Adipocyte (in vitro differentiated cells): ENCODE measurements around the gene TMPRSS6.
"Not testable (repeated sequence)": the region's sequence is repeated elsewhere in the genome, so short reads cannot be mapped to it uniquely, and the experiment has no call there.

Experiments used
- DNase-seq: peaks from one replicate; pipeline ENCODE4 v3.0.0-alpha.2; 2015; ENCODE audit warnings: low read depth
- H3K27me3 ChIP-seq: replicated peaks from 2 replicates; pipeline ENCODE4 v1.7.0; 2013; ENCODE audit warnings: mild to moderate bottlenecking, low read length, moderate library complexity; ENCODE audit not compliant: control insufficient read depth, insufficient read depth
- H3K36me3 ChIP-seq: 2 replicates; pipeline ENCODE4 v1.7.0; 2013; ENCODE audit warnings: low read length, mild to moderate bottlenecking, moderate library complexity; ENCODE audit not compliant: control insufficient read depth, insufficient read depth, severe bottlenecking
- H3K4me1 ChIP-seq: 2 replicates; pipeline ENCODE4 v1.7.0; 2013; ENCODE audit warnings: mild to moderate bottlenecking, low read length, moderate library complexity; ENCODE audit not compliant: control insufficient read depth, insufficient read depth
- H3K4me3 ChIP-seq: 2 replicates; pipeline ENCODE4 v1.7.0; 2013; ENCODE audit warnings: mild to moderate bottlenecking, low read length, moderate library complexity
- H3K9ac ChIP-seq: 2 replicates; pipeline ENCODE4 v1.7.0; 2013; ENCODE audit warnings: mild to moderate bottlenecking, low read length, moderate library complexity
- H3K9me3 ChIP-seq: 2 replicates; pipeline ENCODE4 v1.7.0; 2013; ENCODE audit warnings: mild to moderate bottlenecking, low read length, moderate library complexity; ENCODE audit not compliant: control insufficient read depth

The TMPRSS6 gene

DNA sequence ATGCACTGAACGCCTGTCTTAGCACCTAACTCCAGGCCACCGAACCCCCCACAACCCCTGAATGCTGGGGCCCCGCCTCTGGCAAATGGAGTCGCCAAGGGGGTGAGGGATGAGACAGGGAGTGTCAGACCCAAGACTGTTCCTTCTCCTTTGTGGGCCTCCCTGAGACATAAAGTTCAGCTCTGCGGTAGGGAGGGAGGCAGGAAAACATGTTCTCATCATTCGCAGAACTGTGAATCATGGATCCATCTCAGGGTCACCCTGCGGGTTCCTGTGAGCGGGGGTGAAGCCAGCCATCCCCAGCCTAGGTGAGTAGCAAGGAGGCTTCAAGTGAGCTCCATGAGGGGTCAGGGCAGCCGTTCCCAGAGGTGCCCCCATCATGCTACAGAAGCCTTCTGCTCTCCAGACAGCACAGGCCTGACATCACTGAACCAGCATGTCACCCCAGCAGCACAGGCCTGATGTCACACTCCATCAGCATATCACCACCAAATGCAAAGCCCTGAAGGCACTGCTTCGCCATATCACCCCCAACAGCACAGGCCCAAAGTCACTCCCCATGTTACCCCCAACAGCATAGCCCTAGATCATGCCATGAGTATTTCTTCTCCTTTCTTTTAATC is 27.2 kb downstream of the TMPRSS6 start:
- Histone ChIP-seq H3K9ac (no peak overlapping the region), H3K4me1 (no peaks in the 10 kb centered on the region), H3K4me3 (no peak overlapping the region), H3K36me3 (no peaks in the 10 kb centered on the region), H3K9me3 (peaks cover 3% of the 10 kb centered on the region), H3K27me3 (peaks cover 45% of the 10 kb centered on the region)
- no peak for DNase-seq

DNA sequence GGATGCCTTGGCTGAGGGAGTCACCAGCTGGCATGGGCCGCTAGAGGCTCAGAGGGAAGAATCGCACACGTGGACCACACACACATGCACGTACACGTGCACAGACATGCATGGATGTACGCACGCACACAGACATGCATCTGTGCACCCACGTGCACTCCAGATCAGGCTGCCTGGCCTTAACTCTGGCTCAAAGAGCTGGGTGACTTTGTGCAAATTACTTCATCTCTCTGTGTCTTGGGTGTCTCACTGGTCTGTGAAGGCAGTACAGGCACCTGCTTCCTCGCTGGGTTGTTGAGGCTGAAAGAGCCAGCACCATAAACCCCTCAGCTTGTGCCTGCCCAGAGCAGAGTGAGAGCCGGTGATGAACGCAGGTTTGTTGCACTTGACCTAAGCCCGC is 28.7 kb downstream of the TMPRSS6 start:
- DNase-seq: no peak
- H3K27me3 ChIP-seq: peaks cover 59% of the 10 kb centered on the region
- no peak overlapping the region for H3K4me3 ChIP-seq
- no peaks in the 10 kb centered on the region for H3K36me3 ChIP-seq
- no peaks in the 10 kb centered on the region for H3K4me1 ChIP-seq
- peaks cover 3% of the 10 kb centered on the region for H3K9me3 ChIP-seq
- no peak overlapping the region for H3K9ac ChIP-seq

GRCh38 chr22:37080438-37080837 is 29.1 kb downstream of the TMPRSS6 start:
- peaks cover 59% of the 10 kb centered on the region for H3K27me3 ChIP-seq
- H3K9ac ChIP-seq: no peak overlapping the region
- no peak for DNase-seq
- H3K9me3 ChIP-seq: peaks cover 3% of the 10 kb centered on the region
- no peaks in the 10 kb centered on the region for H3K4me1 ChIP-seq
- H3K36me3 ChIP-seq: no peaks in the 10 kb centered on the region
- H3K4me3 ChIP-seq: no peak overlapping the region

DNA sequence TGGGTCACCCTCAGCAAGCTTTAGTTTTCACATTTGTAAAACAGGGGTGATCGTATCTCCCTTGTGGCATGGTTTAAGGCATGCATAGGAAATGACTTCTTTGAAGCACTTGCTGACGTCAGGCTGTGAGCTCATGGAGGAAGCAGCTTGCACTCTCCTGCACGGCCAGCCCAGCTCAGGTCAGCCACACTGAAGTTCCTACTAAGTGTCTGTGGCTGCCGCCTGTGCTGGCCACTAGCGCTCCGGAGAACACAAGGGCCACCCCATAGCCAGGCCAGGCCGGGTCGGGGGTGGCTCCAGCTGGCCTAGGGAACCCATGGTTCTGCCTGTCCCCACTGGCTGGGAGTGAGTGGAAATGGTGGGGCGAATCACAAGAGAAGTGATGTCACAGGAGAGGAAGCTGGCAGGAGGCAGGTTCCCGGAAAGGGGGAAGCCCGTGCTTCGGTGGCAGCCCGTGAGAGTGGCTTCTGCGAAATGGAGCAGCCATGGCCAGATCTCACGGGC is 29.8 kb downstream of the TMPRSS6 start:
- Histone ChIP-seq H3K4me1 (no peaks in the 10 kb centered on the region), H3K27me3 (peaks cover 55% of the 10 kb centered on the region), H3K9ac (no peak overlapping the region), H3K36me3 (no peaks in the 10 kb centered on the region), H3K9me3 (no peaks in the 10 kb centered on the region), H3K4me3 (no peak overlapping the region)
- DNase-seq: peak; percentile 12

GRCh38 chr22:37079158-37079557 is 30.4 kb downstream of the TMPRSS6 start:
- no peak overlapping the region for H3K4me3 ChIP-seq
- no peaks in the 10 kb centered on the region for H3K4me1 ChIP-seq
- H3K9me3 ChIP-seq: no peaks in the 10 kb centered on the region
- DNase-seq: no peak
- H3K9ac ChIP-seq: no peak overlapping the region
- peaks cover 56% of the 10 kb centered on the region for H3K27me3 ChIP-seq
- H3K36me3 ChIP-seq: no peaks in the 10 kb centered on the region

DNA sequence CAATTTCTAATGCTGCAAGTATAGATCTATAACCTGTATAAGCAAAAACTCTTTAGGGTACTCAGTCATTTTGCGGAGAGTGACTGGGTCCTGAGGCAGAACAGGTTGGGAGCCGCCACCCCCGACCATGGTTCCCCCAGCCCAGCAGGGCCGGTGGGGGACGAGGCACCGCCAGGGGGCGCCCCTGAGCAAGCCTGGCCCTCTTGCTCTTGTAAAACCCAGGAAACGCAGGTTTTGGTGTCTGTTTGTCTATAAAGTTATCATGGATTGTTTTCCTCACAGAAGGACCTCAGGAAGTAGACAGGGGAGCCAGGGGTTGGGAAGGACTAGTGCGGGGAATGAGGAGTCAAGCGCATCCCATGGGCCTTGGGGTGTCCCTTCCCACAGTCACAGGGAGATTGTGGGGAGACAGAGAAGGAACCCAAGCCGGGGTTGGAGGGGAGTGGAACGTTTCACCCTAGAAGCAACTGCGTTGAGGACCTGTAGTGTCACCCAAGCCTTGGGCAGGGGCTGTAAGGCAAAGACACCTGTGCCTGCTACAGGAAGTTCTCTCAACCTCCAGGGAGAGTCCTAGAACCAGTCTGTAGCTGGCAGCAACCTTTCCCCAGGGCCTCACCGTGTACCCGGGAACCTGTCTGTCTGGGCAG is 31.6 kb downstream of the TMPRSS6 start:
- no peaks in the 10 kb centered on the region for H3K9me3 ChIP-seq
- peak; percentile 69 for DNase-seq
- H3K4me3 ChIP-seq: no peak overlapping the region
- no peaks in the 10 kb centered on the region for H3K4me1 ChIP-seq
- H3K36me3 ChIP-seq: no peaks in the 10 kb centered on the region
- peaks cover 56% of the 10 kb centered on the region for H3K27me3 ChIP-seq
- no peak overlapping the region for H3K9ac ChIP-seq

- Histone ChIP-seq H3K27me3 (peaks cover 46% of the 10 kb centered on the region), H3K4me1 (no peaks in the 10 kb centered on the region)
Observed at GRCh38 chr22:37075822-37076433, 33.6 kb downstream of the TMPRSS6 start.

DNA sequence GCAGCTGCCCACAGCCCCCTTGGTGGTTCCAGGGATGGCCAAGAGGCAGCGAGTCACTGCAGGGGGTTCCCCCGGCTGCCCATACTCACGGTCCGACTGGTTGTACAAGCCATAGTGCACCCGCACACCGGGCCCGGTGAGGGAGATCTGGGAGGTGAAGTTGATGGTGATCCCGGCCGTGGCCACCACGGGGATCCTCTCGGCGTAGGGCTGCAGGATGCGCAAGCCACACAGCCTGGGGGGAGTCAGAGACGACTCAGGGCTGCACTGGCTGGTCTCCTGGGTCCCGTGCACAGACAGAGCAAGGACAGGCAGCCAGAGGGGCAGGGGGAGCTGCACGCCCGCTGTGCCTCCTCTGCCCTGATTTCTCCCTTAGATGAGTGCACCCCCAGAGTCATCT is 34.5 kb downstream of the TMPRSS6 start:
- Histone ChIP-seq H3K9me3 (no peaks in the 10 kb centered on the region), H3K9ac (no peak overlapping the region), H3K36me3 (no peaks in the 10 kb centered on the region), H3K4me3 (no peak overlapping the region), H3K27me3 (peaks cover 53% of the 10 kb centered on the region), H3K4me1 (no peaks in the 10 kb centered on the region)
- no peak for DNase-seq

More at GRCh38 chr22:37075822-37076433, 33.6 kb downstream of the TMPRSS6 start:
- no peak overlapping the region for H3K4me3 ChIP-seq
- H3K9me3 ChIP-seq: no peaks in the 10 kb centered on the region
- no peak overlapping the region for H3K9ac ChIP-seq
- no peak for DNase-seq
- no peaks in the 10 kb centered on the region for H3K36me3 ChIP-seq

DNA sequence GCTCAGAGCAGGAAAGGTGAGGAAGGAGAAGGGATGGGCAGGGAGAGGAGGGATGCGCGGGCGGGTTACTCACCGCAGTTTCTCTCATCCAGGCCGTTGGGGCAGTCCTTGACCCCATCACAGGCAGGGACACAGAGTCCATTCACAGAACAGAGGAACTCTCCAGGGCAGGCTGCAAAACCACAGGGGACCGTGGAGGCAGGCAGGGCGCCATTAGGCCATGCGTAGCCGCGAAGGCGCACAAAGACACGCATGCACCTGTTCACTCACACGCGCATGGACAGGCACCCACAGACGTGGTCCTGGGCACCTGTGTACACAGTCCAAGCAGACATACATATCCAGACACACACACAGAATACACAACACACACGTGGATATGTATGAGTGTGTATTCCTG is 35.0 kb downstream of the TMPRSS6 start:
- DNase-seq: no peak
- H3K27me3 ChIP-seq: peaks cover 58% of the 10 kb centered on the region
- no peaks in the 10 kb centered on the region for H3K4me1 ChIP-seq
- no peaks in the 10 kb centered on the region for H3K36me3 ChIP-seq
- no peak overlapping the region for H3K9ac ChIP-seq
- H3K4me3 ChIP-seq: no peak overlapping the region
- H3K9me3 ChIP-seq: no peaks in the 10 kb centered on the region

- H3K36me3 ChIP-seq: no peaks in the 10 kb centered on the region
- H3K27me3 ChIP-seq: peaks cover 65% of the 10 kb centered on the region
- no peak for DNase-seq
- H3K4me3 ChIP-seq: no peak overlapping the region
- H3K9ac ChIP-seq: no peak overlapping the region
- H3K4me1 ChIP-seq: no peaks in the 10 kb centered on the region
- no peaks in the 10 kb centered on the region for H3K9me3 ChIP-seq
Observed at GRCh38 chr22:37072673-37073072, 36.8 kb downstream of the TMPRSS6 start.

DNA sequence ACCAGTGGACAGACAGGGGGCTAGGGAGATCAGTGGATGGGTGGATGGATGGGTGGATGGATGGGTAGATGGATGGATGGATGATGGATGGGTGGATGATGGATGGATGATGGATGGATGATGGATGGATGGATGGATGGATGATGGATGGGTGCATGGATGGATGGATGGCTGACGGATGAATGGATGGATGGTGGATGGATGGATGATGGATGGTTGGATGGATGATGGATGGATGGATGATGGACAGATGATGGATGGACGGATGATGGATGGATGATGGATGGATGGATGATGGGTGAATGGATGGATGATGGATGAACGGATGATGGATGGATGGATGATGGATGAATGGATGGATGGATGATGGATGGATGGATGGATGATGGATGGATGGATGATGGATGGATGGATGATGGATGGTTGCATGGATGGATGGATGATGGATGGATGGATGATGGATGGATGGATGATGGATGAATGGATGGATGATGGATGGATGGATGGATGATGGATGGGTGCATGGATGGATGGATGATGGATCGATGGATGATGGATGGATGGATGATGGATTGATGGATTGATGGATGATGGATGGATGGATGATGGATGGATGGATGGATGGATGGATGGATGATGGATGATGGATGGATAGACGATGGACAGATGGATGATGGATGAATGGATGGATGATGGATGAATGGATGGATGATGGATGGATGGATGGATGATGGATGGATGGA is 37.5 kb downstream of the TMPRSS6 start:
- not testable (repeated sequence) for H3K4me1 ChIP-seq, DNase-seq, H3K9me3 ChIP-seq, H3K9ac ChIP-seq, H3K4me3 ChIP-seq, H3K36me3 ChIP-seq
- H3K27me3 ChIP-seq: peaks cover 64% of the 10 kb centered on the region
